Naive thymus-derived CD8-positive, alpha-beta T cell (primary cell): ENCODE results near the gene RNF38. TPM values are rescaled to one million over a fixed set of nuclear protein-coding genes. Genes with fewer than 3 reads are reported as not detected.

Source experiments
- ATAC-seq, 2 donors: fragments of 150-1000 bp; cut with Tn5 transposase in 1 of 2; sonication (Bioruptor Pico), chemical (Tn5 transposase) in 1 of 2; 1 replicate in 1 of 2; 2 replicates in 1 of 2; pipeline ENCODE4 v1.10.0; 2021; ENCODE audit warnings: mild to moderate bottlenecking in 2 of 2, moderate library complexity in 2 of 2
- POLR2A ChIA-PET: fragments of 350-600 bp; sonication (Branson Sonifier 250); formaldehyde crosslinking; loops from one replicate; lab custom pipeline; 2021; ENCODE audit warnings: antibody characterized with exemption; lab: Charles Lee
- DNase-seq, 10 donors: peaks; one replicate each; pipeline versions ENCODE4 v3.0.0 to v3.0.0-alpha.2; 2020 to 2022
- H3K27ac Mint-ChIP-seq, 10 donors: one replicate each; pipeline ENCODE4 v1.8.0; 2020 to 2022; ENCODE audit warnings: mild to moderate bottlenecking in 10 of 10, mixed read lengths in 10 of 10, moderate library complexity in 4 of 10, inconsistent platforms in 1 of 10
- H3K27me3 Mint-ChIP-seq, 5 donors: one replicate each; pipeline ENCODE4 v1.8.0; 2021 to 2022; ENCODE audit warnings: mixed read lengths in 5 of 5
- H3K36me3 Mint-ChIP-seq, 3 donors: one replicate each; pipeline ENCODE4 v1.8.0; 2020 to 2022; ENCODE audit warnings: mixed read lengths in 3 of 3, mild to moderate bottlenecking in 2 of 3, inconsistent platforms in 1 of 3
- H3K4me1 Mint-ChIP-seq, 4 donors: one replicate each; pipeline ENCODE4 v1.8.0; 2021 to 2022; ENCODE audit warnings: mixed read lengths in 4 of 4
- H3K4me3 Mint-ChIP-seq, 10 donors: one replicate each; pipeline ENCODE4 v1.8.0; 2020 to 2022; ENCODE audit warnings: mild to moderate bottlenecking in 10 of 10, mixed read lengths in 10 of 10, moderate library complexity in 6 of 10, inconsistent platforms in 1 of 10
- H3K9me3 Mint-ChIP-seq, 9 donors: one replicate each; pipeline ENCODE4 v1.8.0; 2020 to 2022; ENCODE audit warnings: mixed read lengths in 9 of 9, mild to moderate bottlenecking in 3 of 9, inconsistent platforms in 1 of 9, moderate library complexity in 1 of 9
- polyA plus RNA-seq, 3 donors: library from polyadenylated mRNA; unstranded; fragments of 300-500 nt; fragmentation: Illumina TruSeq; gene quantifications; one replicate each; pipeline ENCODE4 v1.2.3, GENCODE V29; 2021
- total RNA-seq, 8 experiments: library from RNA in 2 of 8; stranded (reverse) in 2 of 8; gene quantifications; one replicate each; pipeline ENCODE4 v1.2.3 and lab custom pipeline; 2021 to 2026

The RNF38 gene
- total and polyA plus RNA-seq, 5 experiments from 2014 or later: 10.6 to 86.7 (median 23.9) TPM

DNA sequence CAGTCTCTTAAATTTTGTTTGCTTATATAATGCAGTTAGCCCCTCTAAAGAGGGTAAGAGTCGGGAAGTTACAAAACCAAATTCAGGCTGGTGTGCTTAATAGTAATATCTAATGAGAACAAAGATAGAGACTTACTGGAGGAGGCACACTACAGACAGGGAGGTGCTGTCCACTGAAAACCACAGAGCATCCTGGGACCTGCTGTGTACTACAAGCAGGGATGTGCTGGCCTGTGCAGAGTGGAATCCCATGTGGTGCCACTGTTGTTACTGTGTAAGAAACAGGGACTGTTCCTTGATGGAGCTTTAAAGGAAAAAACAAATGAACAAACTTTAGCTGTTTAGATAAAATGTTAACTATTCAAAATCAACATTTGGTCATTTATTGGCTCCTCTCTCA is 42.4 kb downstream of the RNF38 start:
- ATAC-seq (no peak), DNase-seq (no peak)
- H3K27me3 Mint-ChIP-seq: no peaks in the 10 kb centered on the region
- no peaks in the 10 kb centered on the region for H3K9me3 Mint-ChIP-seq
- H3K4me1 Mint-ChIP-seq: peaks cover 0 to 6% (median 3%) of the 10 kb centered on the region in 4 donors
- peaks cover 0 to 81% (median under 1%) of the 10 kb centered on the region in 3 donors for H3K36me3 Mint-ChIP-seq
- POLR2A ChIA-PET: no interaction called here
- H3K4me3 Mint-ChIP-seq: no peak overlapping the region
- H3K27ac Mint-ChIP-seq: peak overlapping the region in 6 of 10 donors; percentile 8 to 68 (median 26)

- Mint-ChIP-seq H3K27me3 (no peaks in the 10 kb centered on the region), H3K36me3 (peaks cover 0 to 95% (median 23%) of the 10 kb centered on the region in 3 donors), H3K4me3 (no peak overlapping the region), H3K9me3 (no peaks in the 10 kb centered on the region), H3K4me1 (peaks cover 0 to 2% (median 0%) of the 10 kb centered on the region in 4 donors), H3K27ac (peak overlapping the region in 1 of 10 donors; percentile 50)
- no peak for ATAC-seq
- POLR2A ChIA-PET: no interaction called here
- DNase-seq: no peak
These were observed 53.5 kb downstream of the RNF38 start for GRCh38 chr9:36346569-36346968.

GRCh38 chr9:36345103-36345846 is 54.8 kb downstream of the RNF38 start:
- POLR2A ChIA-PET: no interaction called here
- no peak overlapping the region for H3K4me3 Mint-ChIP-seq
- H3K9me3 Mint-ChIP-seq: no peaks in the 10 kb centered on the region
- ATAC-seq (no peak), DNase-seq (no peak)
- no peaks in the 10 kb centered on the region for H3K27me3 Mint-ChIP-seq
- H3K4me1 Mint-ChIP-seq: peaks cover 0 to 2% (median 0%) of the 10 kb centered on the region in 4 donors
- peaks cover 0 to 91% (median 21%) of the 10 kb centered on the region in 3 donors for H3K36me3 Mint-ChIP-seq
- peak overlapping the region in 5 of 10 donors; percentile 5 to 65 (median 33) for H3K27ac Mint-ChIP-seq

DNA sequence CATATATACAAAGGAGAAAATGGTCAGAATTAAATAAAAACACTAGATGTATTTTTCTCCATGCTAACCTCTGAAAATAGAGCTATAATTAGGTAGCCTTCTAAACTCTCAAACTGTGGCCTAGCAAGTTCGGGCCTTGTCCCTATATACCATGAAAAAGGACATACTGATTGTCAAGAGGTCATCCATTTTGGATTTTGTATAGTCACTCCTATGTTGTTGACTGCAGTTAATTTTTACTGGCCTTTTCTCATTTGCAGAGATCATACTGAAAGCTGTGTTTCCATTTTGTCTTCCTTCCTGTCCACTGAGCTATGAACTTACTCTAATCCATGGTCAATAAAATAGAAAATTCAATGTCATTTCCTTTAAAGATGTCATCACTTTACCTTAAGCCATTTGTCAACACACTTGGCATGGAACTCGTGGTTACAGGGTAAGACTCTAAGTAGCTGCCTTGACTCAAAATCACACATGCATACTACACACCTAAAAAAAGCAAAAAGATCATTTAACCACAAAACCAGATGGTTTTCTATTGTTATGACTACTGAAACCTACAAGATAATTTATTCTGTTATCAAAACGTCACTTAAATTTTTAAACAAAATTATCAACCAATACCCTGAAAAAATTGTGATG is 58.0 kb downstream of the RNF38 start:
- H3K27me3 Mint-ChIP-seq: no peaks in the 10 kb centered on the region
- H3K4me1 Mint-ChIP-seq: no peaks in the 10 kb centered on the region
- no peaks in the 10 kb centered on the region for H3K9me3 Mint-ChIP-seq
- H3K36me3 Mint-ChIP-seq: peaks cover 0 to 92% (median 21%) of the 10 kb centered on the region in 3 donors
- POLR2A ChIA-PET: interaction anchor here (0.6 kb wide), 1 partner anchor 36 kb away, joined by 3 read pairs; no protein-coding TSS in a partner anchor
- no peak overlapping the region for H3K4me3 Mint-ChIP-seq
- H3K27ac Mint-ChIP-seq: peak overlapping the region in 7 of 10 donors; percentile 31 to 75 (median 64)
- no peak for DNase-seq
- ATAC-seq: no peak

- Mint-ChIP-seq H3K36me3 (peaks cover 0 to 81% (median 14%) of the 10 kb centered on the region in 3 donors), H3K27ac (peak overlapping the region in 3 of 10 donors; percentile 24 to 53 (median 29)), H3K9me3 (no peaks in the 10 kb centered on the region), H3K4me1 (no peaks in the 10 kb centered on the region), H3K27me3 (no peaks in the 10 kb centered on the region), H3K4me3 (no peak overlapping the region)
- no peak for ATAC-seq
- no peak for DNase-seq
- POLR2A ChIA-PET: interaction anchor here (0.6 kb wide), 2 partner anchors 11 to 565 kb away, joined by 3 to 4 read pairs; no protein-coding TSS in a partner anchor
These were observed 62.2 kb downstream of the RNF38 start for GRCh38 chr9:36337865-36338264.

- ATAC-seq (no peak), DNase-seq (no peak)
- no peaks in the 10 kb centered on the region for H3K27me3 Mint-ChIP-seq
- POLR2A ChIA-PET: no interaction called here
- H3K36me3 Mint-ChIP-seq: peaks cover 0 to 73% (median 12%) of the 10 kb centered on the region in 3 donors
- H3K4me3 Mint-ChIP-seq: no peak overlapping the region
- H3K4me1 Mint-ChIP-seq: no peaks in the 10 kb centered on the region
- H3K27ac Mint-ChIP-seq: peak overlapping the region in 5 of 10 donors; percentile 24 to 72 (median 52)
- H3K9me3 Mint-ChIP-seq: no peaks in the 10 kb centered on the region
These were observed 63.1 kb downstream of the RNF38 start for GRCh38 chr9:36337002-36337401.

- Mint-ChIP-seq H3K27me3 (no peaks in the 10 kb centered on the region), H3K4me1 (no peaks in the 10 kb centered on the region), H3K27ac (peak overlapping the region in 3 of 10 donors; percentile 9 to 38 (median 9)), H3K36me3 (peaks cover 0 to 69% (median 9%) of the 10 kb centered on the region in 3 donors), H3K4me3 (no peak overlapping the region), H3K9me3 (no peaks in the 10 kb centered on the region)
- DNase-seq (no peak), ATAC-seq (no peak)
- POLR2A ChIA-PET: no interaction called here
These were observed 63.8 kb downstream of the RNF38 start for GRCh38 chr9:36336131-36336907.

DNA sequence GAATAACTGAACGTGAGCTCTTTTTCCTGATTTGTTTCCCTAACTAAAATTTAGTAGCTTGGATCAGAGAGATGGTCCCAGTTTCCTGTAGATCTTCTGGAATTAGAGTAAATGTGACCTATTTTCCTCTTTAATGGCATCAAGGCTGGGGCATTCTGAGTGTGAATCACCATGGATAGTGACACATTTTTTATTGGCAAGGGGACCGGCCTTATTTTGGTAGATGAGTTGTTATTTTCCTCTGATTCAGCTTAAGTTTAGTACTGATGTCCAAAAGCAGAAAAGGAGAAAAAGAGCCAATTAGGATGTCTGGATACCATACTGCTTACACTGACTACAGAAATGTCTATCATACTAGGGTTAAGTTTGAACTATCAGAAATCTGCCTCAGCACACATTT is 68.1 kb downstream of the RNF38 start:
- no peak overlapping the region for H3K4me3 Mint-ChIP-seq
- POLR2A ChIA-PET: interaction anchor here (1.0 to 1.5 kb wide), 2 partner anchors 72 to 75 kb away, joined by 3 read pairs; no protein-coding TSS in a partner anchor
- H3K9me3 Mint-ChIP-seq: no peaks in the 10 kb centered on the region
- ATAC-seq: no peak
- peak overlapping the region in 1 of 10 donors; percentile 41 for H3K27ac Mint-ChIP-seq
- DNase-seq: no peak
- no peaks in the 10 kb centered on the region for H3K27me3 Mint-ChIP-seq
- peaks cover 0 to 27% (median under 1%) of the 10 kb centered on the region in 3 donors for H3K36me3 Mint-ChIP-seq
- peaks cover 2 to 10% (median 4%) of the 10 kb centered on the region in 4 donors for H3K4me1 Mint-ChIP-seq

DNA sequence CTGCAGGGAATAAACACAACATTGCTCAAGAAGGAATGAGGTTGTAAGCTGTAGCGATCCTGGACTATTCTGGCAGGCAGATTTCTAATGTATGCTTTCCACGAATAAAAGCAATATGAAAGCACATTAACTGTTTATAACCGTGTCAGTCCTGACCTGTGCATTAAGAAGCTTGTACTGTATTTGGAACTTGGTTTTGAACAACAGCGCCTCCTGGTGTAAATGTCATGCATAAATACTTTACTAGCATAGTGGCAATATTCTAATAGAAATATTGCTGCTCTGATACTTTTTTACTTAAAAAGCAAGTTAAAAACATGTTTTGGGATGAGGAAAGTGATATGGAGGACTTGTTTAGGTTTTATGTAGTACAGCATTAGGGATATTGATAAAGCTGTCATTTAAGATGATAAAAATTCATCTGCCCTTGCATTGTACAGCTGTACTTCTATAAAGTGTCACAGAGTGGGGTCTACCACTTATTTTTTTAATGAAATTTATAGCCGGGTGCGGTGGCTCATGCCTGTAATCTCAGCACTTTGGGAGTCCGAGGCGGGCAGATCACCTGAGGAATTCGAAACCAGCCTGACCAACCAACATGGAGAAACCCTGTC is 71.2 kb downstream of the RNF38 start:
- no peaks in the 10 kb centered on the region for H3K36me3 Mint-ChIP-seq
- peak; percentile 57 to 78 for ATAC-seq
- H3K4me3 Mint-ChIP-seq: no peak overlapping the region
- peaks cover 2 to 10% (median 4%) of the 10 kb centered on the region in 4 donors for H3K4me1 Mint-ChIP-seq
- H3K27ac Mint-ChIP-seq: no peak overlapping the region
- peak in 7 of 10 donors; percentile 9 to 66 (median 48) for DNase-seq
- no peaks in the 10 kb centered on the region for H3K9me3 Mint-ChIP-seq
- H3K27me3 Mint-ChIP-seq: no peaks in the 10 kb centered on the region
- POLR2A ChIA-PET: interaction anchor here (0.6 to 2.5 kb wide), 2 partner anchors 139 to 1222 kb away, joined by 5 to 12 read pairs; partner anchors contain the start of gene CLTA

DNA sequence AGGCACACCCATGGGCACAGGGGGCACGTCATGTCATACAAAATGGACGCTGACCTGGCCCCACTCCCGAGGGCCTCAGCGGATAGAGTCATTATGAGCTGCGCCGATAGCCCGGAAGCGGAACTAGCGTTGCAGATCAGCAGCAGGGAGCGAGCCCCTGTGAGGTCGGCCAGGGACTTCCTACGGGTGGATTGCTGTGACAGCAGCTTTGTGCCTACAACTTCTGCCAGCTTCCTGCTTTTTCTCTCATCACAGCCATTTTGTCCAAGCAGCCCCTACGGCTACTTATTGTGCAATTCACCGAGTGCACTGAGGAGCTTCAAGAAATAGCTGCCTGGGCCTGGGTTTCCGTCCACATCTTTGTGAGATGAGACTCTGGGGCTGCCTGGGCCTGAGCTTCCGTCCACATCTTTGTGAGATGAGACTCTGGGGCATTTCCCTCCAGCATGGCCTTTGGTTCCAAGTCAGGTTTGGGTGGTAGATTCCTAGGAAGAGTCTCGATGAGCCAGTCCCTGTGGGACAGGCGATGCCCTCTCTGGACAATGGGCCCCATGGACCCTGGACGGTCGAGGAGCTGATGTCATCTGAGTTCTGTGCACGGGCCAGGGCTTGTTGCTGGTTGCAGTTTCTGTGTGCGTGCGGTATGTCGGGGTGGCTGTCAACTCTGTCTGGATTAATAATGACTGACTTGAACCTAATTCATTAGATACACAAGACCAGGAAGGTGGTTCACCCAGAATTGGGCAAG is 74.8 kb downstream of the RNF38 start:
- H3K36me3 Mint-ChIP-seq: no peaks in the 10 kb centered on the region
- H3K27ac Mint-ChIP-seq: no peak overlapping the region
- no peak for ATAC-seq
- H3K4me3 Mint-ChIP-seq: no peak overlapping the region
- POLR2A ChIA-PET: interaction anchor here (0.6 kb wide), 1 partner anchor 1227 kb away, joined by 3 read pairs; no protein-coding TSS in a partner anchor
- peaks cover 0 to 1% (median 0%) of the 10 kb centered on the region in 5 donors for H3K27me3 Mint-ChIP-seq
- no peak for DNase-seq
- H3K4me1 Mint-ChIP-seq: peaks cover 2 to 10% (median 4%) of the 10 kb centered on the region in 4 donors
- H3K9me3 Mint-ChIP-seq: peaks cover 0 to 3% (median 0%) of the 10 kb centered on the region in 9 donors

GRCh38 chr9:36323926-36324325 is 76.1 kb downstream of the RNF38 start:
- H3K4me1 Mint-ChIP-seq: peaks cover 2 to 10% (median 4%) of the 10 kb centered on the region in 4 donors
- DNase-seq: no peak
- peaks cover 0 to 3% (median 0%) of the 10 kb centered on the region in 9 donors for H3K9me3 Mint-ChIP-seq
- ATAC-seq: no peak
- no peak overlapping the region for H3K4me3 Mint-ChIP-seq
- H3K36me3 Mint-ChIP-seq: no peaks in the 10 kb centered on the region
- POLR2A ChIA-PET: no interaction called here
- H3K27me3 Mint-ChIP-seq: peaks cover 0 to 3% (median 1%) of the 10 kb centered on the region in 5 donors
- H3K27ac Mint-ChIP-seq: peak overlapping the region in 1 of 10 donors; percentile 14
